Stomach (tissue), 4 donors: ENCODE measurements around the gene LIFR.

Experiments used
- CTCF ChIP-seq, 7 experiments: fragments of 450-650 bp in 4 of 7; fragments of 200-600 bp in 3 of 7; sonication (generic) in 3 of 7; IDR thresholded peaks; one replicate each; pipeline ENCODE4 v1.5.1; 2016 to 2019; ENCODE audit warnings: antibody characterized with exemption in 7 of 7, control low read depth in 2 of 7, mild to moderate bottlenecking in 1 of 7
- EP300 ChIP-seq: sonication (generic); formaldehyde crosslinking; IDR thresholded peaks from one replicate; pipeline ENCODE4 v1.6.1; 2017; ENCODE audit warnings: antibody characterized with exemption
- POLR2A ChIP-seq, 4 donors: fragments of 450-650 bp; IDR thresholded peaks; one replicate each; pipeline ENCODE4 v1.6.1; 2016; ENCODE audit warnings: antibody characterized with exemption in 4 of 4, control low read depth in 2 of 4, mild to moderate bottlenecking in 1 of 4, moderate library complexity in 1 of 4

GRCh38 chr5:38582975-38583319, 26.5 kb upstream of the LIFR start:
- no peak for TF ChIP-seq POLR2A (IDR thresholded peaks at IDR 0.05)
- TF ChIP-seq EP300, result no peak
- no peak for TF ChIP-seq CTCF (IDR thresholded peaks at IDR 0.05)
